GM12878 (cell line): ENCODE measurements around the gene MRPL42. TPM values are rescaled to one million over a fixed set of nuclear protein-coding genes. Genes with fewer than 3 reads are reported as not detected.

ENCODE experiments used
- ATAC-seq: fragments of 200-7000 bp; cut with Tn5 transposase; 3 replicates; pipeline ENCODE4 v1.9.1; 2020; ENCODE audit warnings: mild to moderate bottlenecking, moderate library complexity
- BruUV-seq: library from RNA; stranded (reverse); fragments of 400-500 nt; replicated peaks from 2 replicates; lab custom pipeline; 2021; lab: Mats Ljungman, UMichigan
- CTCF ChIA-PET: fragments of 300-600 bp; sonication (Branson Sonifier 250); formaldehyde crosslinking; extraction: SDS; loops from one replicate; lab custom pipeline; 2021; ENCODE audit warnings: inconsistent platforms; lab: Yijun Ruan, JAX
- POLR2A ChIA-PET: fragments of 350-600 bp; formaldehyde crosslinking; extraction: SDS; loops from one replicate; lab custom pipeline; 2021; ENCODE audit warnings: inconsistent platforms; lab: Charles Lee
- RAD21 ChIA-PET: fragments of 300-600 bp; sonication (Branson Sonifier 250); formaldehyde crosslinking; loops from one replicate; lab custom pipeline; 2023; ENCODE audit warnings: antibody characterized with exemption; ENCODE audit not compliant: unreplicated experiment; lab: Charles Lee
- SMC1A ChIA-PET: fragments of 300-600 bp; sonication (Branson Sonifier 250); formaldehyde crosslinking; loops from one replicate; lab custom pipeline; 2023; ENCODE audit not compliant: unreplicated experiment, uncharacterized antibody; lab: Charles Lee
- DNase-seq: peaks from one replicate; pipeline ENCODE4 v3.0.0-alpha.2; 2011; ENCODE audit warnings: low read depth, low spot score
- FAIRE-seq: peaks from 3 replicates; lab custom pipeline; 2011; peaks lifted over from hg19 to GRCh38; lab: Jason Lieb, UNC
- H2AFZ ChIP-seq: 2 replicates; pipeline ENCODE4 v1.6.0; 2011; ENCODE audit warnings: low read depth, low read length, control low read depth; ENCODE audit not compliant: control insufficient read depth
- H3K27ac ChIP-seq: 2 replicates; pipeline ENCODE4 v1.5.1; 2011; ENCODE audit warnings: control low read depth; ENCODE audit not compliant: control insufficient read depth, insufficient read depth
- H3K27me3 ChIP-seq, 2 experiments: replicated peaks in 1 of 2; 2 replicates each; pipeline versions ENCODE4 v1.6.0 to v1.6.1; 2011; ENCODE audit warnings: low read length in 1 of 2; ENCODE audit not compliant: control insufficient read depth in 2 of 2, insufficient read depth in 2 of 2
- H3K36me3 ChIP-seq, 2 experiments: 2 replicates each; pipeline ENCODE4 v1.5.1; 2011; ENCODE audit warnings: low read length in 1 of 2; ENCODE audit not compliant: control insufficient read depth in 2 of 2, insufficient read depth in 2 of 2
- H3K4me1 ChIP-seq: 2 replicates; pipeline ENCODE4 v1.6.1; 2011; ENCODE audit warnings: mild to moderate bottlenecking, low read length, moderate library complexity, mixed read lengths; ENCODE audit not compliant: control insufficient read depth, insufficient read depth
- H3K4me2 ChIP-seq: 2 replicates; pipeline ENCODE4 v1.6.0; 2011; ENCODE audit warnings: control low read depth; ENCODE audit not compliant: control insufficient read depth, insufficient read depth
- H3K4me3 ChIP-seq: fragments of 200-600 bp; sonication (generic); 2 replicates; pipeline ENCODE4 v1.5.1; 2016
- H3K79me2 ChIP-seq: 2 replicates; pipeline ENCODE4 v1.6.0; 2011; ENCODE audit warnings: low read length; ENCODE audit not compliant: control insufficient read depth, insufficient read depth
- H3K9ac ChIP-seq: 2 replicates; pipeline ENCODE4 v1.8.0; 2011; ENCODE audit warnings: low read length, control low read depth, mixed read lengths; ENCODE audit not compliant: control insufficient read depth, insufficient read depth
- H3K9me3 ChIP-seq: replicated peaks from 3 replicates; pipeline ENCODE4 v1.5.1; 2011; ENCODE audit warnings: mild to moderate bottlenecking, low read length; ENCODE audit not compliant: control insufficient read depth, insufficient read depth
- H4K20me1 ChIP-seq: 2 replicates; pipeline ENCODE4 v1.6.0; 2011; ENCODE audit not compliant: control insufficient read depth, insufficient read depth
- EZH2 ChIP-seq: IDR thresholded peaks from 2 replicates; pipeline ENCODE4 v1.6.1; 2012; ENCODE audit warnings: low read depth, mild to moderate bottlenecking, control low read depth, inconsistent platforms, low read length, borderline replicate concordance; ENCODE audit not compliant: control insufficient read depth
- NFXL1 ChIP-seq: fragments of 450-650 bp; IDR thresholded peaks from 2 replicates; pipeline ENCODE4 v1.6.1; 2017; ENCODE audit warnings: antibody characterized with exemption, mild to moderate bottlenecking, borderline replicate concordance
- NFYA ChIP-seq: IDR thresholded peaks from 2 replicates; pipeline ENCODE4 v1.6.1; 2011; ENCODE audit warnings: low read depth, mild to moderate bottlenecking, low read length, improper control_type of control experiment, borderline replicate concordance
- ZBED1 ChIP-seq: IDR thresholded peaks from 2 replicates; pipeline ENCODE4 v1.6.1; 2016; ENCODE audit warnings: borderline replicate concordance
- WGBS: methylation state at CpG from one replicate; pipeline ENCODE4 v1.1.6; 2016; ENCODE audit warnings: low lambda C conversion rate; ENCODE audit not compliant: insufficient replicate concordance, insufficient coverage; ENCODE audit errors: missing lambda C conversion rate; 5-methylcytosine and 5-hydroxymethylcytosine counted together
- in situ Hi-C: fragments of 300-500 bp; cut with MboI; formaldehyde crosslinking; loops from 9 replicates; pipeline ENCODE4 v1.14.3; 2018; ENCODE audit warnings: mixed read lengths
- intact Hi-C: fragments of 100-400 bp; cut with micrococcal nuclease; formaldehyde crosslinking; loops from one replicate; pipeline ENCODE4 v1.14.2; 2022; ENCODE audit not compliant: unreplicated experiment
- polyA plus RNA-seq, 11 experiments: library from polyadenylated mRNA; depleted of rRNA in 4 of 11; unstranded in 6 of 11; stranded (reverse) in 5 of 11; fragments of >200 nt; fragmentation: Nextera tagmentation in 4 of 11; fragmentation: Illumina TruSeq in 1 of 11; extraction: Ambion mirVana in 4 of 11; extraction: Trizol in 1 of 11; gene quantifications; 1 replicate in 1 of 11; 2 replicates in 10 of 11; pipeline versions ENCODE4 v1.2.1 to v1.2.3, GENCODE V29; 2011 to 2016; ENCODE audit warnings: inconsistent platforms in 2 of 11, missing spikeins in 2 of 11, low read depth in 1 of 11
- total RNA-seq, 4 experiments: library from RNA; depleted of rRNA in 3 of 4; stranded (reverse); fragments of >200 nt in 3 of 4; fragmentation: Illumina TruSeq in 1 of 4; extraction: Trizol in 1 of 4; gene quantifications; 2 replicates each; pipeline versions ENCODE4 v1.2.1 to v1.2.3, GENCODE V29; 2013 to 2021
- TF ChIP-seq, protein P1 (sequence below): IDR thresholded peaks from 2 replicates; pipeline ENCODE4 v1.6.1; 2011; ENCODE audit warnings: low read depth, mild to moderate bottlenecking, low read length, moderate library complexity, borderline replicate concordance; ENCODE audit errors: extremely low read depth
- TF ChIP-seq, protein P2 (sequence below): fragments of 450-650 bp; IDR thresholded peaks from 2 replicates; pipeline ENCODE4 v1.6.1; 2016; ENCODE audit warnings: mild to moderate bottlenecking
- TF ChIP-seq, protein P3 (sequence below): IDR thresholded peaks from 2 replicates; pipeline ENCODE4 v1.6.1; 2012; ENCODE audit warnings: low read depth, low read length, improper control_type of control experiment
- TF ChIP-seq, protein P4 (sequence below): IDR thresholded peaks from 2 replicates; pipeline ENCODE4 v1.6.1; 2011; ENCODE audit warnings: mild to moderate bottlenecking, low read depth, low read length, moderate library complexity; ENCODE audit not compliant: insufficient replicate concordance
- TF ChIP-seq, protein P5 (sequence below): fragments of 150-350 bp; IDR thresholded peaks from 2 replicates; pipeline ENCODE4 v1.6.1; 2016; ENCODE audit warnings: low read depth, low read length

The MRPL42 gene
- total and polyA plus RNA-seq, 10 of the 15 experiments (the other 5 are each of a cell fraction or from before 2014, with no cell fraction given): 65.1 to 427 (median 126) TPM

DNA sequence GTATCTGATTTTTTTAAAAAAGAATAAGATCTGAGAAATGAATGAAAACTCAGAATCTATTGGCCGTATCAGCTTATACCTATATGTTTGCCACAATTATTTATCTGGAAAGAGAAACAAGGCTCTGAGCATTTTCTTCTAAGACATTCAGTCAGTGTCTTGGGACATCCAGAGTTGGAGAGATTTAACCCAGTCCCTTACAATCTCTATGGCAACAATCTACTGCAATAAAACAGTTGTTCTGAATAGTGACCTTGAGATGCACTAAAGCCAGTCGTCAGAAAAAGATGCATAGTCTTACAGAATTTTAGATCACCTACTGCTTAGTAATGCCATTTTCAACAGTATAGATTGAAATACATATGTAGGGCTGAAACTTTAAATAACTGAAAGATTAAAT lies 53.1 kb downstream of the MRPL42 start:
- intact Hi-C loops (no loop called here), in situ Hi-C loops (no loop called here)
- no peak overlapping the region for H3K4me2 ChIP-seq
- no peaks in the 10 kb centered on the region for H3K4me1 ChIP-seq
- H3K27me3 ChIP-seq: peaks cover 0 to 4% of the 10 kb centered on the region in 2 experiments; a peak in 1 of 4 replicates
- no peak overlapping the region for H3K9ac ChIP-seq
- H4K20me1 ChIP-seq: no peaks in the 10 kb centered on the region
- FAIRE-seq (no peak), ATAC-seq (no peak), DNase-seq (no peak)
- BruUV-seq: no TSS peak
- SMC1A ChIA-PET: no interaction called here
- TF ChIP-seq EZH2 (no peak), NFYA (no peak), NFXL1 (no peak), ZBED1 (no peak)
- TF ChIP-seq, protein P1, sequence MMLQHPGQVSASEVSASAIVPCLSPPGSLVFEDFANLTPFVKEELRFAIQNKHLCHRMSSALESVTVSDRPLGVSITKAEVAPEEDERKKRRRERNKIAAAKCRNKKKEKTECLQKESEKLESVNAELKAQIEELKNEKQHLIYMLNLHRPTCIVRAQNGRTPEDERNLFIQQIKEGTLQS: no peak
- TF ChIP-seq, protein P2, sequence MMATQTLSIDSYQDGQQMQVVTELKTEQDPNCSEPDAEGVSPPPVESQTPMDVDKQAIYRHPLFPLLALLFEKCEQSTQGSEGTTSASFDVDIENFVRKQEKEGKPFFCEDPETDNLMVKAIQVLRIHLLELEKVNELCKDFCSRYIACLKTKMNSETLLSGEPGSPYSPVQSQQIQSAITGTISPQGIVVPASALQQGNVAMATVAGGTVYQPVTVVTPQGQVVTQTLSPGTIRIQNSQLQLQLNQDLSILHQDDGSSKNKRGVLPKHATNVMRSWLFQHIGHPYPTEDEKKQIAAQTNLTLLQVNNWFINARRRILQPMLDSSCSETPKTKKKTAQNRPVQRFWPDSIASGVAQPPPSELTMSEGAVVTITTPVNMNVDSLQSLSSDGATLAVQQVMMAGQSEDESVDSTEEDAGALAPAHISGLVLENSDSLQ: no peak
- TF ChIP-seq, protein P3, sequence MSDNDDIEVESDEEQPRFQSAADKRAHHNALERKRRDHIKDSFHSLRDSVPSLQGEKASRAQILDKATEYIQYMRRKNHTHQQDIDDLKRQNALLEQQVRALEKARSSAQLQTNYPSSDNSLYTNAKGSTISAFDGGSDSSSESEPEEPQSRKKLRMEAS: no peak
- TF ChIP-seq, protein P4, sequence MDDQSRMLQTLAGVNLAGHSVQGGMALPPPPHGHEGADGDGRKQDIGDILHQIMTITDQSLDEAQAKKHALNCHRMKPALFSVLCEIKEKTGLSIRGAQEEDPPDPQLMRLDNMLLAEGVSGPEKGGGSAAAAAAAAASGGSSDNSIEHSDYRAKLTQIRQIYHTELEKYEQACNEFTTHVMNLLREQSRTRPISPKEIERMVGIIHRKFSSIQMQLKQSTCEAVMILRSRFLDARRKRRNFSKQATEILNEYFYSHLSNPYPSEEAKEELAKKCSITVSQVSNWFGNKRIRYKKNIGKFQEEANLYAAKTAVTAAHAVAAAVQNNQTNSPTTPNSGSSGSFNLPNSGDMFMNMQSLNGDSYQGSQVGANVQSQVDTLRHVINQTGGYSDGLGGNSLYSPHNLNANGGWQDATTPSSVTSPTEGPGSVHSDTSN: no peak
- TF ChIP-seq, protein P5, sequence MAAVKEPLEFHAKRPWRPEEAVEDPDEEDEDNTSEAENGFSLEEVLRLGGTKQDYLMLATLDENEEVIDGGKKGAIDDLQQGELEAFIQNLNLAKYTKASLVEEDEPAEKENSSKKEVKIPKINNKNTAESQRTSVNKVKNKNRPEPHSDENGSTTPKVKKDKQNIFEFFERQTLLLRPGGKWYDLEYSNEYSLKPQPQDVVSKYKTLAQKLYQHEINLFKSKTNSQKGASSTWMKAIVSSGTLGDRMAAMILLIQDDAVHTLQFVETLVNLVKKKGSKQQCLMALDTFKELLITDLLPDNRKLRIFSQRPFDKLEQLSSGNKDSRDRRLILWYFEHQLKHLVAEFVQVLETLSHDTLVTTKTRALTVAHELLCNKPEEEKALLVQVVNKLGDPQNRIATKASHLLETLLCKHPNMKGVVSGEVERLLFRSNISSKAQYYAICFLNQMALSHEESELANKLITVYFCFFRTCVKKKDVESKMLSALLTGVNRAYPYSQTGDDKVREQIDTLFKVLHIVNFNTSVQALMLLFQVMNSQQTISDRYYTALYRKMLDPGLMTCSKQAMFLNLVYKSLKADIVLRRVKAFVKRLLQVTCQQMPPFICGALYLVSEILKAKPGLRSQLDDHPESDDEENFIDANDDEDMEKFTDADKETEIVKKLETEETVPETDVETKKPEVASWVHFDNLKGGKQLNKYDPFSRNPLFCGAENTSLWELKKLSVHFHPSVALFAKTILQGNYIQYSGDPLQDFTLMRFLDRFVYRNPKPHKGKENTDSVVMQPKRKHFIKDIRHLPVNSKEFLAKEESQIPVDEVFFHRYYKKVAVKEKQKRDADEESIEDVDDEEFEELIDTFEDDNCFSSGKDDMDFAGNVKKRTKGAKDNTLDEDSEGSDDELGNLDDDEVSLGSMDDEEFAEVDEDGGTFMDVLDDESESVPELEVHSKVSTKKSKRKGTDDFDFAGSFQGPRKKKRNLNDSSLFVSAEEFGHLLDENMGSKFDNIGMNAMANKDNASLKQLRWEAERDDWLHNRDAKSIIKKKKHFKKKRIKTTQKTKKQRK: no peak
- H3K9me3 ChIP-seq: no peaks in the 10 kb centered on the region
- H3K4me3 ChIP-seq: no peak overlapping the region
- no peaks in the 10 kb centered on the region for H3K36me3 ChIP-seq
- H3K79me2 ChIP-seq: no peaks in the 10 kb centered on the region
- CTCF ChIA-PET: no interaction called here
- WGBS: 58% methylated on average over 2 of the region's 2 CpGs
- H3K27ac ChIP-seq: no peak overlapping the region
- RAD21 ChIA-PET: no interaction called here
- no peak overlapping the region for H2AFZ ChIP-seq
- POLR2A ChIA-PET: no interaction called here
